Measurements from ENCODE around the gene SRCIN1.
"Not testable (repeated sequence)": the region's sequence is repeated elsewhere in the genome, so short reads cannot be mapped to it uniquely, and the experiment has no call there.

The SRCIN1 gene

DNA sequence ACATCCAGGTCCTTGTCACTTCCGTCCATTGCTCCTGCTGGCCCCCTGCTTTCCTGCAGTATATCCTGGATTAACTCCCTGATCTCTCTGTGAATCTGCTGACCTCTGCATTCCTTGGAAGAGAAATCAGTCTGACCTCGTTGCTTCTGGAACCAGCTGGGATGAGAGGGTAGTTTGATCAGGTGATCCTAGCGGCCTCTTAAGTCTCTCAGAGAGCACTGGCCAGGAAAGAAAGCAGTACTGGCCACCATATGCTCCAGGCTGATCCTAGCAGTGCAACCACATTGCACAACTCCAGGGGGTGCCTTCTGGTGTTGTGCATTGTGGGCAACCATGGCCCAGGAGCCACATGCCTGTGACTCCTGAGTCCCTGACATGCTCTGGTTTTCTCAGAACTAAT lies 98.3 kb downstream of the SRCIN1 start:
- no peak overlapping the region for H3K4me3 ChIP-seq

GRCh38 chr17:38504216-38504615 lies 101.5 kb downstream of the SRCIN1 start:
- TF ChIP-seq Cebpa-rat (IDR thresholded peaks at IDR 0.05), result no peak
- Histone ChIP-seq H3K4me3 (no peak overlapping the region), H3K9ac (no peak overlapping the region), H3K4me1 (peaks cover 0 to 7% (median 0%) of the 10 kb centered on the region in 10 experiments; a peak in 3 of 20 replicates), H3K27me3 (peaks cover 12 to 30% (median 18%) of the 10 kb centered on the region in 11 experiments), H3K27ac (no peak overlapping the region), H4K20me1 (peaks cover 0 to 54% (median 11%) of the 10 kb centered on the region in 11 experiments; a peak in 17 of 22 replicates), H3K9me3 (replicated peaks in 1 of 11) (no peaks in the 10 kb centered on the region), H3K4me2 (no peak overlapping the region), H3K36me3 (peaks cover 26 to 82% (median 68%) of the 10 kb centered on the region in 11 experiments)

More for the DNA sequence above, 98.3 kb downstream of the SRCIN1 start:
- Histone ChIP-seq H3K36me3 (peaks cover 26 to 61% (median 50%) of the 10 kb centered on the region in 11 experiments), H3K4me2 (no peak overlapping the region), H3K4me1 (peaks cover 7 to 20% (median 11%) of the 10 kb centered on the region in 10 experiments; a peak in 17 of 20 replicates), H3K27me3 (peaks cover 37 to 48% (median 42%) of the 10 kb centered on the region in 11 experiments), H3K27ac (no peak overlapping the region), H4K20me1 (peaks cover 7 to 86% (median 40%) of the 10 kb centered on the region in 11 experiments; a peak in 21 of 22 replicates), H3K9me3 (replicated peaks in 1 of 11) (no peaks in the 10 kb centered on the region), H3K9ac (no peak overlapping the region)
- TF ChIP-seq Cebpa-rat (IDR thresholded peaks at IDR 0.05), result no peak

GRCh38 chr17:38503286-38503913 lies 102.4 kb downstream of the SRCIN1 start:
- H3K27ac ChIP-seq; H3K4me2 ChIP-seq; H3K4me1 ChIP-seq; H3K9ac ChIP-seq; H3K9me3 ChIP-seq (replicated peaks in 1 of 11); H3K4me3 ChIP-seq: not testable (repeated sequence)
- Histone ChIP-seq H3K27me3 (peaks cover 4 to 24% (median 10%) of the 10 kb centered on the region in 11 experiments; a peak in 21 of 22 replicates), H3K36me3 (peaks cover 26 to 86% (median 71%) of the 10 kb centered on the region in 11 experiments), H4K20me1 (peaks cover 0 to 49% (median 6%) of the 10 kb centered on the region in 11 experiments; a peak in 13 of 22 replicates)

- H3K36me3 ChIP-seq, result peaks cover 40 to 91% (median 79%) of the 10 kb centered on the region in 11 experiments
- not testable (repeated sequence) for H3K9ac ChIP-seq; H3K27ac ChIP-seq; H3K9me3 ChIP-seq (replicated peaks in 1 of 11); H3K4me2 ChIP-seq; H3K4me3 ChIP-seq
- peaks cover 0 to 15% (median 0%) of the 10 kb centered on the region in 10 experiments; a peak in 6 of 20 replicates for H3K4me1 ChIP-seq
- peaks cover 0 to 12% (median 0%) of the 10 kb centered on the region in 11 experiments; a peak in 3 of 22 replicates for H3K27me3 ChIP-seq
- peaks cover 0 to 45% (median 0%) of the 10 kb centered on the region in 11 experiments; a peak in 7 of 22 replicates for H4K20me1 ChIP-seq
Observed at GRCh38 chr17:38501718-38502117, 104.0 kb downstream of the SRCIN1 start.

DNA sequence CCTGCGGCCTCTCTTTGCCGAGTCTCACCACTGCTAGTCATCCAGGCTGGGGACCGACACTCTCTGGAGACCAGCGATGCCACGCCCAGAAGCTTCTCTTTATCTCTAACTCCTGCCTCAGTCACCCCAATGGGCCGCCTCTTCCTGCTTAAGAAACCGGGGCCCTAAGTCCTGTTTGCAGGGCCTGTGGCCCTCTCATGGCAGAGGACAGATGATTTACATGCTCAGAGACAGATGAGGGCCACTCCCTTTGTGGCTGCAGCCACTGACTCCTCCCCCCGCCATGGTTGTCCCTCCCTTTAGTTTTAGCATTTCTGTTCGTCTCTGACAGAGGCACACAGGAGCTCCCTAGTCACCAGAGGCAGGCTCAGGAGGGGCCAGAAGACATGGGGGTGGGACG lies 106.5 kb downstream of the SRCIN1 start:
- not testable (repeated sequence) for H3K4me3 ChIP-seq, H3K27me3 ChIP-seq, H3K27ac ChIP-seq, H3K4me2 ChIP-seq, H3K9ac ChIP-seq
- peaks cover 4 to 15% (median 8%) of the 10 kb centered on the region in 10 experiments for H3K4me1 ChIP-seq
- H3K36me3 ChIP-seq, result peaks cover 31 to 91% (median 78%) of the 10 kb centered on the region in 11 experiments
- H3K9me3 ChIP-seq (replicated peaks in 1 of 11), result peaks cover 0 to 25% (median 22%) of the 10 kb centered on the region in 11 experiments; a peak in 19 of 22 replicates
- H4K20me1 ChIP-seq, result peaks cover 0 to 28% (median 0%) of the 10 kb centered on the region in 11 experiments; a peak in 5 of 22 replicates

- no peak for TF ChIP-seq Cebpa-rat (IDR thresholded peaks at IDR 0.05)
- H3K27me3 ChIP-seq, result no peaks in the 10 kb centered on the region
- H3K9me3 ChIP-seq (replicated peaks in 1 of 11), result peaks cover 0 to 25% (median 22%) of the 10 kb centered on the region in 11 experiments; a peak in 19 of 22 replicates
- peaks cover 0 to 30% (median 0%) of the 10 kb centered on the region in 11 experiments; a peak in 3 of 22 replicates for H4K20me1 ChIP-seq
- no peak overlapping the region for H3K4me3 ChIP-seq
- H3K36me3 ChIP-seq, result peaks cover 36 to 91% (median 78%) of the 10 kb centered on the region in 11 experiments
- peaks cover 9 to 18% (median 14%) of the 10 kb centered on the region in 10 experiments for H3K4me1 ChIP-seq
- H3K27ac ChIP-seq, result no peak overlapping the region
- H3K4me2 ChIP-seq, result peak overlapping the region in 2 of 11 experiments; percentile 53 to 57; a peak in 4 of 22 replicates
- peak overlapping the region in 1 of 11 experiments; percentile 45; a peak in 1 of 22 replicates for H3K9ac ChIP-seq
Observed at GRCh38 chr17:38498353-38498752, 107.4 kb downstream of the SRCIN1 start.

DNA sequence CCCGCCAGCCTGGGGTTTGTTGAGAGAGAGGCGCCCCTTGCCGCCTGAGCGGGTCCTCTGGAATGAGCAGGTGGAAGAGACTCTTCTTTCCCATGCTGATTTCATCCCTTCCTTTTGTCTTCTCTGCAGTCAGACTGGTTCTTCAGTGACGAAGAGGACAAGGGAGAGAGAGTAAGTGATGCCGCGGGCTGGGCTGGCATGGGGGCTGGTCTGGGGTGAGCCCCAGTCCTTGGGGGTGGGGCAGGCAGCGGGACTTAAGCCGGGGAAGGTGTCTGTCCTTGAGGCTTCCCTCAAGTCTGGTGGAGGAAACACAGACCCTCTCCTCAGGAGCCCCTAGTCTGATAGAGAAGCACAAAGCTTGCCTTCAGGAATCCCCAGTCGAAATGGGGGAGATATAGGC lies 108.1 kb downstream of the SRCIN1 start:
- H3K4me3 ChIP-seq, H3K9ac ChIP-seq, H3K27ac ChIP-seq, H3K27me3 ChIP-seq: not testable (repeated sequence)
- peaks cover 0 to 28% (median 1%) of the 10 kb centered on the region in 11 experiments; a peak in 7 of 22 replicates for H4K20me1 ChIP-seq
- H3K9me3 ChIP-seq (replicated peaks in 1 of 11), result peaks cover 0 to 25% (median 22%) of the 10 kb centered on the region in 11 experiments; a peak in 19 of 22 replicates
- peaks cover 9 to 21% (median 14%) of the 10 kb centered on the region in 10 experiments for H3K4me1 ChIP-seq
- peak overlapping the region in 1 of 11 experiments; percentile 57; a peak in 1 of 22 replicates for H3K4me2 ChIP-seq
- H3K36me3 ChIP-seq, result peaks cover 36 to 91% (median 78%) of the 10 kb centered on the region in 11 experiments

DNA sequence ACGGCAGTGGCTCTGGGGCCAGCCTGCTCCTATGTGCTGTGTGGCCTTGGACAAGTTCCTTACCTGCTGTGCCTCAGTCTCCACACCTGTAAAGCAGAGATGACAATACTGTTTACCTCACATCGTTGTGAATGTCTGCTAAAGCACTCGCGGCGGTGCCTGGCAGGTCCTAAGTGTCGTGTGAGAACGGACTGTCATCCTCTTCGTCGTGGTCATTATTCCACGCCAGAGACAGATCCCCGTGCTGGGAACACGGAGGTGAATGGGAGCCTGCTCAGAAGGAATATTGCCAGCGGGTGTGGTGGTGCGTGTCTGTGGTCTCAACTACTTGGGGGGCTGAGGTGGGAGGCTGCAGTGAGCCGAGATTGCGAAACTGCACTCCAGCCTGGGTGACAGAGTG lies 111.6 kb downstream of the SRCIN1 start:
- H3K4me2 ChIP-seq, result peak overlapping the region in 7 of 11 experiments; percentile 32 to 53 (median 44); a peak in 14 of 22 replicates
- H4K20me1 ChIP-seq, result peaks cover 0 to 53% (median 7%) of the 10 kb centered on the region in 11 experiments; a peak in 12 of 22 replicates
- 0 out of 22 replicates have a peak overlapping the region, but pooled peaks of 1 of the 11 experiments have one; percentile 39 for H3K9ac ChIP-seq
- H3K27me3 ChIP-seq, H3K4me3 ChIP-seq, H3K27ac ChIP-seq: not testable (repeated sequence)
- H3K9me3 ChIP-seq (replicated peaks in 1 of 11), result peaks cover 0 to 25% (median 22%) of the 10 kb centered on the region in 11 experiments; a peak in 19 of 22 replicates
- TF ChIP-seq Cebpa-rat (IDR thresholded peaks at IDR 0.05), result peak in 1 of 11 experiments; percentile 15; a peak in 1 of 22 replicates
- H3K4me1 ChIP-seq, result peaks cover 8 to 39% (median 23%) of the 10 kb centered on the region in 10 experiments
- peaks cover 53 to 92% (median 82%) of the 10 kb centered on the region in 11 experiments for H3K36me3 ChIP-seq

DNA sequence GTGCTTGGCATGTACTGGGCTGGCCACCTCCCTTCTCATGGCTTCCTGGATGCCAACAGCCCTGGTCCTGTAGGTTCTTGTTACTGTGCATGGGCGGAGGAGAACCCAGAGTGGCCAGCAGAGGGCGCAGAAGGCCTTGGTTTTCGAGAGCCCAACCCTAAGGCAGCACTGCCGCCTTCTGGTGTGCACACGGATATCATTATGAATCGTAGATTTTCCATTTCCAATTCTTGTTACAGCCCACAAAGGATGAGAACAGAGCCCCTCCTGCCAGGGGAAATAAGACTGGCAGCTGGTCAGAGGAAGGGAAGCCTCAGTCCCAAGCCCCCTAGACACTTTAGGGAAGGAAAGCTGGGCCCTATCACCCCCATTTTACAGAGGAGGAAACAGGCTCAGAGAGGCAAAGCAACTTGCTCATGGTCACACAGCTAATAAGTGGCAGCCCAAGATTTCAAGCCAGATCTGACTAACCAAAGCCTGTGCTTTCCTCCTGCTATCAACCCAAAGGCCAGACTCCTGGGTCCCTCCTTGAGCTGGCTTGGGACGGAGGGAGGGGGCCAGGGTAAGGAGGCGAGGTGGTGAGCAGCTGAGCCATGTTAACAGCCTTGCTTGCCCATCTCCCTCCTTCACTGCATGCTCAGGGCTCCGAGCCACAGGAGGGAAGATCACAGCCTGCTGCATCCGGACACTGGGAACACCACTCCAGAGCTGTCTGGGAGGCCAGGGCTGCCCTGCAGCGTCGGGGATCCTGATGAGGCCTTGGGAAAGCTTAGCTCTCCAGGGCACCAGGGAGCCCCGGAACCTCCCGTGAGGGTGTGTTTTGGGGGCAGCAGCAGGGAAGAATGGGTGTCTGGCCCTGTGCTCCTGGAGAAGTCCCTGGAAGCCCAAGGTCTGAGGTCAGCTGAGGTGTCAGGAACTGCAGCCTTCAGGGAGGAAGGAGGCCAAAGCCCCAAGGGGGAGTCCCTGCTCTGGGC lies 113.4 kb downstream of the SRCIN1 start:
- Histone ChIP-seq H4K20me1 (peaks cover 0 to 41% (median 7%) of the 10 kb centered on the region in 11 experiments; a peak in 12 of 22 replicates), H3K36me3 (peaks cover 43 to 91% (median 72%) of the 10 kb centered on the region in 11 experiments), H3K9me3 (replicated peaks in 1 of 11) (peaks cover 0 to 24% (median 22%) of the 10 kb centered on the region in 11 experiments; a peak in 19 of 22 replicates), H3K9ac (0 out of 22 replicates have a peak overlapping the region, but pooled peaks of 2 of the 11 experiments have one; percentile 8 to 13), H3K4me1 (peaks cover 0 to 41% (median 24%) of the 10 kb centered on the region in 10 experiments; a peak in 15 of 20 replicates)
- H3K27ac ChIP-seq, H3K4me3 ChIP-seq, H3K27me3 ChIP-seq, H3K4me2 ChIP-seq: not testable (repeated sequence)

DNA sequence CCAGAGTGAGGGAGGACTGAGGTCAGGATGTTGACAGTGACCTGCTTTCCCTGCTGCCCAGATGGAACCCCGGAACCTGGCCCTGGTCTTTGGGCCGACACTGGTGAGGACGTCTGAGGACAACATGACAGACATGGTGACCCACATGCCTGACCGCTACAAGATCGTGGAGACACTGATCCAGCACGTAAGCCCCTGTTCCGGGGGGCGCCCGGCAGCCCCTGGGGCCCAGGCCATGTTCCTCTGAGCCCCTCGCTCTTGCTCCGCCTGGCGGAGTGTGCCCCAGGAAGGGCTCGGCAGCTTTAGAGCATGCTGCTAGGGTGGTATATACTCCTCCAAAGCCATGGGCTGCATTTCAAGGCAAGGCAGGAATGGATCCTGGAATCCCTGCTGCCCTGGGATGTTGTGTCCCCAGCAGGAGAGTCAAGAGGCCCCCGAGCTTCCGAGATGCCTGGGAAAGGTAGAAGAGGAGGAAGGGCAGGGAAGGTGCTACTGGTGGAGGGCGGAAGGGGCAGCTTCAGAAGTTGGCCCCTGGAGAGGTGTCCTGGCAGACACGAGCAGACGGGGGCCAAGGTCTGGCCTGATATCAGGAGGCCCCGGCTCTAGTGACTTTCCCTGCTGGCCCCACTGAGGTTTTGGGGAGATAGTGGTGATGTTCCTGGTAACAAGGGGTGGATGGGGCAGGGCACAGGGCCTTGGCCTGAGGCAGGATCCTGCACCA lies 114.2 kb downstream of the SRCIN1 start:
- H3K27me3 ChIP-seq, H3K4me3 ChIP-seq, H3K4me2 ChIP-seq, H3K9ac ChIP-seq: not testable (repeated sequence)
- Histone ChIP-seq H3K27ac (0 out of 22 replicates have a peak overlapping the region, but pooled peaks of 1 of the 11 experiments have one; percentile 7), H3K36me3 (peaks cover 38 to 88% (median 71%) of the 10 kb centered on the region in 11 experiments), H3K9me3 (replicated peaks in 1 of 11) (peaks cover 0 to 15% (median 14%) of the 10 kb centered on the region in 11 experiments; a peak in 19 of 22 replicates), H4K20me1 (peaks cover 0 to 38% (median 7%) of the 10 kb centered on the region in 11 experiments; a peak in 12 of 22 replicates), H3K4me1 (peaks cover 5 to 47% (median 28%) of the 10 kb centered on the region in 10 experiments)

DNA sequence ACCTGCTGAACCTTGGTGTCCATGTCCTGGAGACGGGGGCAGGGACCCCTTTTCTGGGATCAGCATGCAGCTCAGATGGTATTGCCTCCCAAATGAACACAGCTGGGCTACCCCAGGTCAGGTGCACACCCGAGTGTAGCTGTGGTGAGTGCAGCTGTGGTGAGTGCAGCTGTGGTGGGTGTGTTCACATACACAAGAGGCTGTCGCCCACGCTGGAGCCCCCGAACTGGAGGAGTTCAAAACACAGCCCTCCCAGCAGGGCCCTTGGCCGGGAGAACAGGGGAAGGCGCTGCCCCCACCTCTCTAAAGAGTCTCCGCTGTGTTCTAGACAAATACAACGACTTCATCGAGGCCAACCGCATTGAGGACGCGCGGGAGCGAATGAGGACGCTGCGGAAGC lies 116.0 kb downstream of the SRCIN1 start:
- H3K36me3 ChIP-seq, result peaks cover 38 to 75% (median 58%) of the 10 kb centered on the region in 11 experiments
- not testable (repeated sequence) for H3K4me3 ChIP-seq; H3K27me3 ChIP-seq; H3K9me3 ChIP-seq (replicated peaks in 1 of 11)
- peak overlapping the region in 8 of 11 experiments; percentile 12 to 60 (median 50); a peak in 14 of 22 replicates for H3K4me2 ChIP-seq
- peak overlapping the region in 4 of 11 experiments; percentile 11 to 62 (median 60); a peak in 5 of 22 replicates for H3K27ac ChIP-seq
- H3K9ac ChIP-seq, result peak overlapping the region in 5 of 11 experiments; percentile 12 to 50 (median 29); a peak in 8 of 22 replicates
- H3K4me1 ChIP-seq, result peaks cover 21 to 62% (median 44%) of the 10 kb centered on the region in 10 experiments
- peaks cover 0 to 50% (median 7%) of the 10 kb centered on the region in 11 experiments; a peak in 12 of 22 replicates for H4K20me1 ChIP-seq

All from BLaER1 treated with 17β-estradiol and CSF1 and Interleukin-3, amounts not matched to agents 10 nM and 100 nM (cell line).